Measurements from ENCODE around the gene PSMC5.
"Not testable (repeated sequence)": the region's sequence is repeated elsewhere in the genome, so short reads cannot be mapped to it uniquely, and the experiment has no call there.

The PSMC5 gene

GRCh38 chr17:63841350-63842172, 14.3 kb downstream of the PSMC5 start:
- peak; percentile 10 for DNase-seq

- DNase-seq = no peak
Observed at GRCh38 chr17:63842173-63842539, 14.9 kb downstream of the PSMC5 start.

GRCh38 chr17:63842540-63843386, 15.5 kb downstream of the PSMC5 start, which contains the start of gene SMARCD2:
TSS of gene SMARCD2 (minus strand) at chr17:63842685. CDS start at chr17:63842674, 11 bp downstream.
- peak; percentile 99 for DNase-seq

GRCh38 chr17:63843387-63843888, 16.2 kb downstream of the PSMC5 start:
- DNase-seq = peak; percentile 32

GRCh38 chr17:63843910-63844677, 16.9 kb downstream of the PSMC5 start:
- no peak for DNase-seq

GRCh38 chr17:63845509-63845908, 18.3 kb downstream of the PSMC5 start:
- no peak for DNase-seq

- no peak for DNase-seq
Observed at GRCh38 chr17:63847525-63848249, 20.5 kb downstream of the PSMC5 start.

- DNase-seq = peak; percentile 97
Observed at GRCh38 chr17:63848834-63849689, 21.8 kb downstream of the PSMC5 start.

GRCh38 chr17:63850401-63850800, 23.2 kb downstream of the PSMC5 start:
- DNase-seq = no peak

- DNase-seq = no peak
Observed at GRCh38 chr17:63853260-63853659, 26.0 kb downstream of the PSMC5 start.

- no peak for DNase-seq
Observed at GRCh38 chr17:63854709-63855108, 27.5 kb downstream of the PSMC5 start.

GRCh38 chr17:63855185-63855584, 28.0 kb downstream of the PSMC5 start:
- no peak for DNase-seq

- DNase-seq = not testable (repeated sequence)
Observed at GRCh38 chr17:63856425-63856824, 29.2 kb downstream of the PSMC5 start.

- DNase-seq = no peak
Observed at GRCh38 chr17:63859257-63859656, 32.0 kb downstream of the PSMC5 start.

GRCh38 chr17:63866625-63867024, 39.4 kb downstream of the PSMC5 start:
- not testable (repeated sequence) for DNase-seq

GRCh38 chr17:63869491-63870291, 42.5 kb downstream of the PSMC5 start:
- not testable (repeated sequence) for DNase-seq

GRCh38 chr17:63870292-63870665, 43.0 kb downstream of the PSMC5 start:
- not testable (repeated sequence) for DNase-seq

- not testable (repeated sequence) for DNase-seq
Observed at GRCh38 chr17:63871646-63872365, 44.6 kb downstream of the PSMC5 start.

GRCh38 chr17:63873577-63873976, 46.3 kb downstream of the PSMC5 start, which contains the start of gene CSH2:
TSS of gene CSH2 (minus strand) at chr17:63873677. CDS start at chr17:63873614, 63 bp downstream.
- DNase-seq = not testable (repeated sequence)

Measured in activated naive CD4-positive, alpha-beta T cell treated with Interleukin-2 at 50 U/mL for 16 hours (primary cell).